ENCODE data around the gene EID3. TPM values are rescaled to one million over a fixed set of nuclear protein-coding genes. Genes with fewer than 3 reads are reported as not detected.

The EID3 gene
- total and polyA plus RNA-seq, 9 of the 15 experiments (the other 6 are each of a cell fraction or from before 2014, with no cell fraction given), result 0.07 to 3.5 (median 0.42) TPM

GRCh38 chr12:104299842-104300481 is 3.6 kb upstream of the EID3 start:
- Histone ChIP-seq H3K27ac (ENCODE audit: extremely low read depth, low read depth, low read length) (no peak overlapping the region), H3K79me2 (ENCODE audit: control insufficient read depth, insufficient read depth, low read length) (peaks cover 95% of the 10 kb centered on the region), H3K9ac (ENCODE audit: insufficient read depth in 1 of 2, low read depth in 2 of 2, low read length in 2 of 2) (no peak overlapping the region), H3K27me3 (ENCODE audit: control insufficient read depth in 2 of 2, insufficient read depth in 2 of 2, low read length in 2 of 2) (no peaks in the 10 kb centered on the region), H3K4me3 (no peak overlapping the region), H3K4me1 (replicated peaks in 1 of 2; ENCODE audit: control insufficient read depth in 2 of 2, insufficient read depth in 2 of 2, low read length in 2 of 2) (peaks cover 0 to 4% of the 10 kb centered on the region in 2 experiments; a peak in 3 of 5 replicates), H3K36me3 (ENCODE audit: control insufficient read depth, insufficient read depth, low read length) (peaks cover 85% of the 10 kb centered on the region), H4K20me1 (replicated peaks; ENCODE audit: control insufficient read depth, insufficient read depth, low read length) (peaks cover 8% of the 10 kb centered on the region), H3K9me1 (ENCODE audit: control insufficient read depth, insufficient read depth, low read length) (no peaks in the 10 kb centered on the region), H2AFZ (ENCODE audit: low read depth, low read length) (no peak overlapping the region), H3K4me2 (ENCODE audit: insufficient read depth, low read length) (no peak overlapping the region), H3K9me3 (replicated peaks; ENCODE audit: control insufficient read depth, insufficient read depth, low read depth, low read length) (0 out of 2 replicates have a peak, but pooled peaks cover 2% of the 10 kb centered on the region)
- WGBS (ENCODE audit: insufficient coverage, low coverage, missing lambda C conversion rate), result 92% methylated on average over 6 of the region's 6 CpGs
- ATAC-seq (no peak), DNase-seq (ENCODE audit: extremely low read depth in 1 of 4, low spot score in 3 of 4) (no peak), FAIRE-seq (no peak)
- TF ChIP-seq SUPT5H (IDR thresholded peaks at IDR 0.05), result 0 out of 2 replicates have a peak, but pooled peaks have one; percentile 27
- no peak for TF ChIP-seq SNRNP70 (optimal IDR thresholded peaks at IDR 0.05; ENCODE audit: low read depth, low read length)
- peak; percentile 37 for TF ChIP-seq POLR2A (conservative IDR thresholded peaks at IDR 0.05)
- CTCF ChIA-PET (ENCODE audit: low intra/inter-chr PET ratio), result no interaction called here
- POLR2A ChIA-PET, result interaction anchor here (0.6 to 7.6 kb wide), 9 partner anchors 9 to 128 kb away, joined by 3 to 104 read pairs (median 3); no protein-coding TSS in a partner anchor
- intact Hi-C loops (cut with micrococcal nuclease) (no loop called here), in situ Hi-C loops (cut with MboI) (loop anchor here (10.0 kb wide), 1 partner anchor 85 kb away; the partner anchor contains the start of gene TXNRD1)
- no TSS peak for BruUV-seq (replicated peaks)

- peaks cover 94% of the 10 kb centered on the region for H3K79me2 ChIP-seq (ENCODE audit: control insufficient read depth, insufficient read depth, low read length)
- ATAC-seq (no peak), DNase-seq (ENCODE audit: extremely low read depth in 1 of 4, low spot score in 3 of 4) (no peak), FAIRE-seq (no peak)
- H3K9me3 ChIP-seq (replicated peaks; ENCODE audit: control insufficient read depth, insufficient read depth, low read depth, low read length), result no peaks in the 10 kb centered on the region
- H3K4me2 ChIP-seq (ENCODE audit: insufficient read depth, low read length), result no peak overlapping the region
- H3K27ac ChIP-seq (ENCODE audit: extremely low read depth, low read depth, low read length), result no peak overlapping the region
- ChIA-PET POLR2A (interaction anchor here (0.6 to 2.5 kb wide), 5 partner anchors 9 to 51 kb away, joined by 3 to 25 read pairs (median 6); no protein-coding TSS in a partner anchor), CTCF (ENCODE audit: low intra/inter-chr PET ratio) (no interaction called here)
- intact Hi-C loops (cut with micrococcal nuclease), result no loop called here
- BruUV-seq (replicated peaks), result no TSS peak
- no peak overlapping the region for H3K4me3 ChIP-seq
- H4K20me1 ChIP-seq (replicated peaks; ENCODE audit: control insufficient read depth, insufficient read depth, low read length), result peaks cover 10% of the 10 kb centered on the region
- no peak overlapping the region for H2AFZ ChIP-seq (ENCODE audit: low read depth, low read length)
- H3K36me3 ChIP-seq (ENCODE audit: control insufficient read depth, insufficient read depth, low read length), result peaks cover 82% of the 10 kb centered on the region
- WGBS (ENCODE audit: insufficient coverage, low coverage, missing lambda C conversion rate), result 88% methylated on average over 10 of the region's 10 CpGs
- no peaks in the 10 kb centered on the region for H3K9me1 ChIP-seq (ENCODE audit: control insufficient read depth, insufficient read depth, low read length)
- peaks cover 0 to 4% of the 10 kb centered on the region in 2 experiments; a peak in 2 of 5 replicates for H3K4me1 ChIP-seq (replicated peaks in 1 of 2; ENCODE audit: control insufficient read depth in 2 of 2, insufficient read depth in 2 of 2, low read length in 2 of 2)
- H3K27me3 ChIP-seq (ENCODE audit: control insufficient read depth in 2 of 2, insufficient read depth in 2 of 2, low read length in 2 of 2), result no peaks in the 10 kb centered on the region
- H3K9ac ChIP-seq (ENCODE audit: insufficient read depth in 1 of 2, low read depth in 2 of 2, low read length in 2 of 2), result no peak overlapping the region
- in situ Hi-C loops (cut with MboI), result no loop called here
- TF ChIP-seq SREBF2 (CRISPR knock-in tag; IDR thresholded peaks at IDR 0.05) (no peak), HDAC3 (IDR thresholded peaks at IDR 0.05; ENCODE audit: borderline replicate concordance, partially characterized antibody) (no peak), CTCF (IDR thresholded peaks at IDR 0.05 in 2 of 3, conservative IDR thresholded peaks at IDR 0.05 in 1 of 3; ENCODE audit: insufficient read depth in 2 of 3, low read depth in 1 of 3, low read length in 3 of 3) (no peak), CHD2 (IDR thresholded peaks at IDR 0.05; ENCODE audit: low read depth, low read length) (no peak), RFX5 (IDR thresholded peaks at IDR 0.05; ENCODE audit: low read depth, low read length) (no peak), ELF1 (tag; IDR thresholded peaks at IDR 0.05) (no peak)
These were observed 896 bp downstream of the EID3 start for GRCh38 chr12:104304261-104305009.
